Activated CD8-positive, alpha-beta memory T cell treated with anti-CD3 and anti-CD28 coated beads, Interleukin-2, amount 50 U/mL, for 1 hour (primary cell): ENCODE measurements around the gene PARD3.

ENCODE experiments used
- DNase-seq: peaks from one replicate; pipeline ENCODE4 v3.0.0-alpha.2; 2020; ENCODE audit errors: extremely low read depth

Gene PARD3

GRCh38 chr10:34184397-34184796 lies 630.7 kb downstream of the PARD3 start:
- DNase-seq = no peak

- DNase-seq = no peak
These were observed 631.9 kb downstream of the PARD3 start for GRCh38 chr10:34183016-34183796.

DNA sequence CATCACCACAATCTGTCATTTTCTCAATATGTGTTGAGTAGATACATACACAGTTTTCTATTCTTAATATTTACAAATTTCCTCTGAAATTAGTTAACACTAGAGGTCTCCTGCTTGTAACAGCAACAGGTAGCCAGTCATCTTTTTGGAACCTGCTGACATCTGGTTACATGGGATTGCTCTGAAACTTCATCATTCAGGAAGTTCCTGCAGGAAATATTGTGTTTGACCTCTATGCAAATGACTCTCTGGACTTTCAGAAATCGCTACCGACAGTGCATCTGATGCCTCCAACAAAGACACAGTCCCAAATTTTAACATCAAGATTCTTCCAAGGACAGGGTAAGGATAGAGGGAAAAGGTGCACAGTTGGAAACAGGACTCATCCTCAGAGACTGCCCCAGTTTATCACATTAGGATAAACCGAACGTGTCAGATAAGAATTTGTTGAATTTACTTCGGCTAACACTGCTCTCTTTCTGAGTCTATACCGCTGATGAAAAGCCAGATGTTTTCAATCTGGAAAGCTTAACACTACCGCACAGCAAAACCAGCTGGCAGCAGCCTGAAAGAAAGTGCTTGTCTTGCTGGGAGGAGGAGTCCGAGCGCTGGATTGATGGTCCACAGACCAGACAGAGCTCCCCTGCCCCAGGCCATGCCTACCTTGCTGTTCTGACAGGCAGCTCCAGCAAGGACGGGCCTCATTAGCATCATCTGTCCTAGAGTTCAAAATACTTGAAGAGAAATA lies 633.4 kb downstream of the PARD3 start:
- no peak for DNase-seq

DNA sequence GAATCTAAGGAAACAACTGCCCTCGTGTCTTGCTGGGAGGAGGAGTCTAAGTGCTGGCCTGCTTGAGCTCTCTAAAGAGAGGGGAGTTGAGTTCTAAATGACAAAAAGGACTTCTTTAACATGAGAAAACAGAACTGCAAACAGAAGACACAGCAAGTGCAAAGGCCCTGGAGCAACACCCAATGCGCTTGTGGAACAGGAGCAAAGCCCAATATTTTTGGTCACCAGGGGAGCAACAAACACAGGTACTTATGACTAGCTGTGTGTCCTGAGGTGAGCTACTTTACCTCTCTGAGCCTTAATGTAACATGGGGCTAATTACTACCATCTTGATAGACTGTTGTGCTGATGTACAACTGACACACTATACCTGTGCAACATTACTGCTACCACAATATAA lies 634.3 kb downstream of the PARD3 start:
- no peak for DNase-seq

GRCh38 chr10:34179280-34179679 lies 635.8 kb downstream of the PARD3 start:
- DNase-seq = no peak

GRCh38 chr10:34178756-34179155 lies 636.3 kb downstream of the PARD3 start:
- no peak for DNase-seq

GRCh38 chr10:34178196-34178595 lies 636.9 kb downstream of the PARD3 start:
- no peak for DNase-seq

DNA sequence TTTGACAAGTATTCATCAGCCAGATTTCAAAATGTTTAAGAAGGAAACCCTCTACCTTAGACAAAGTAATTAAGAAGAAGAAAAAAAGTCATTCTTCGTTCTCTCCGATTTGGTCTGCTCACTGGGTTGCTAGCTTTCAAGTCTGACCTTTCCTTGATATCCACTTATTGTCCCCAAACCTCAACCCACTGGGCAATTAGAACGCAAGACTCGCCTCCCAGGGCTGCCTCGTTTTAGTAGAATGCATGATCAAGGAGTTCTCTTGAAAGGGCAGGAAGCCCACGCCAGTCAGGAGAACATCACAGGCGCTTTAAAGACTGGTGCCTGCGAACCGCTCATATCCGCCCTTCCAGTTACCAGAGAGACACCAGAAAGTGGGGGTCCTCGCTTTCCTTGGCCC lies 637.7 kb downstream of the PARD3 start:
- DNase-seq = no peak

DNA sequence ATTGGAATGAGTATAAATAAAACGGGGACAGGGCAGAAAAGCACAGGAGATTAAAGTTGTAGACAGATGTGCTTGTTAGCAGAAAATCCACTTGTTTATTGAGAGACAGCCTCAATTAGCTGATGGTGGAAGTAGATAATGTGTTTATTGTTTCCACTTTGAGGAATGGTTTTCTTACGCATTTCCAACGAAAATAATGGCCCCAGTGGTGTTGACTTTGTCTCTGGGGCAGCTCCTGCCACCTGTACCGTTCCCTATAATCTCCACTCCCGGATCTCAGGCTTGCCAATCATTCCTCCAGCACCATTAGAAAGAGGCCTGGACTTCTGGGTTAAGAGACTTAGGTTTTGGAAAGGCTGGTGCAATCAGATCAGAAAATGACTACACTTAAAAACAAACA lies 638.7 kb downstream of the PARD3 start:
- no peak for DNase-seq

DNA sequence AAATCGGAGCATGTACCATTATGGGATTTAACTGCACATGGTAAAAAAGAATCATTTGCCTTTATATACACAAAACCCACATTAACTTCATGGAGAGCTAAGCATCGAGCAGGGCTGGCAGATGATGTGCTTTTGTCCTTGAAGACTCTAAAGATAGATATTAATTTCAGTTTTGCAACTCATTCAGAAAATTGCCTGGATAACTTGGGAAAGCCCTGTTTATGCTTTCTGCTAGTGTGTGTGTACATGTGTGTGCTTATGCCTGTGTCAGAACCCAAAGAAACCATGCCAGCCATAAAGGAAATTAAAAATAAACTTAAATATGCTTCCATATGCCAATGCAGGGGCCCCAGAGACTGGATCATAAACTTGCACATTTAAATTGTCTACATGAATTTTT lies 640.0 kb downstream of the PARD3 start:
- DNase-seq = no peak

DNA sequence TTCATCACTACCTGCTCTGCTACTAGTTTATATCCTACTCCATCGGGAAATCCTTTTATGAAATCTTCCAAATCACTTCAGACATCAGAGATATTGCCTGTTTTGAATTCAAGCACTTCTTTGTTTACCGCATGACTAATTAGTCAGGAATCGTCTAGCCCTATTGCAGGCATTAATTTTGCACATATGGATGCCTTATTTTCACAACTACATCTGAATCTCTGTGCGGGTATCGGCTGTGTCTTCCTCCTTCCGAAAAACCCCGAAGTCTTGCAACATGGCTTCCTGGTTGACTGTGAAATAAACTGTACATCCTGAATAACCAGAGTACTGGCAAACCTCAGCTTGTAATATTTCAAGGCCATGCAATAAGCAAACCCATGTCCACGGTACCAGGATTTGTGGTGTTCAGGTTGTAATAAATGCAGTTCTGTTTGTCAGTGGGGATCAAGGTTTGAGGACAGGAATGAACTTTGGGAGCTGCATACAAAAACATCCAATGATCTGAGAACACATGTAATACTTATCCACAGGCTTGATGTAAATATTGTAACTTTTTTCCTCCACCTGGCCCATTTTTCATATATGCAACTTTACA lies 642.1 kb downstream of the PARD3 start:
- DNase-seq = no peak

DNA sequence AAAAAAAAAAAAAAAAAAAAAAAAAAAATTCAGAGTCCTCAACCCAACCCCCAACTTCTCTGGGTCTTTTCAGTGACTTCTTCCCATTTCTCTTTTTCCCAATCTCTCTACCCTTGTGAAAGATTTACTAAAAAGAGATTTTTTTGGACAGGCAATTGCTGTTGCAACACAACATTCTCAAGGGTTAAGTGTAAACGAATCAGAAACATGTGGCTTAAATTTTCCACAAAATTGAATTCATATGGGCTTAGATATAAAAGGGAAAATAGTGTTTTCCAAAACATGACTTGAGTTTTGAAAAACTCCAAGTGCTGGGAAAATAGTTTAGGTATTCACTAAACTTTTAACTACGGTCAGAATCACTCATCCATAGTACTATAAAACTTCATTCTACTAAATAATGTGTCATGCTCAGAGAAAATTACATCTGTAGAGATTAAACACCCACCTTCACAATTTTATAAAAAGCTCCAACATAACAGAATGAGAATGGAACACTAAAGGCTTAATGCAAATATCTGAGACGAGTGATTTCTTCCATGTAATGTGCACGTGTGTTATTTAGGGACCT lies 643.1 kb downstream of the PARD3 start:
- no peak for DNase-seq

- DNase-seq = no peak
These were observed 645.4 kb downstream of the PARD3 start for GRCh38 chr10:34169677-34170076.

GRCh38 chr10:34169131-34169530 lies 646.0 kb downstream of the PARD3 start:
- DNase-seq = no peak

DNA sequence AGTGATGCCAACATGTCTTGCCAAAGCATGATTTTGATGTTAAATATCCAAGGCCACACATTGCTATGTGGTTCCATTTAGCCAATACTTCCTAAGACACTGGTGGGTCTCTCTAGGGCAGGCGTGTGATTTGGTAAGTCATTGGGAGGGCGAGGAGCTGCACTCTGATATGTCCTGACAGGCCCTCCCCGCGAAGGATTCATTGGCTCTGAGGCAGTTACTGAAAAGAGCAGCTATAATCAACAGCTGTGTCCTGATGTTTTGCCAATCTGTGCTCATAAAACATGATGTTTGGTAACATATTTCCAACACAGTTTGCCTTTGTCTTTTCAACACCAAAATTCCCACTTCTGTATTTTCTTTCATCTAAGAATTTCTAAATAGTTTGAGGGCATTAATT lies 646.7 kb downstream of the PARD3 start:
- DNase-seq = no peak

GRCh38 chr10:34166823-34167222 lies 648.3 kb downstream of the PARD3 start:
- no peak for DNase-seq

GRCh38 chr10:34166354-34166753 lies 648.7 kb downstream of the PARD3 start:
- no peak for DNase-seq

DNA sequence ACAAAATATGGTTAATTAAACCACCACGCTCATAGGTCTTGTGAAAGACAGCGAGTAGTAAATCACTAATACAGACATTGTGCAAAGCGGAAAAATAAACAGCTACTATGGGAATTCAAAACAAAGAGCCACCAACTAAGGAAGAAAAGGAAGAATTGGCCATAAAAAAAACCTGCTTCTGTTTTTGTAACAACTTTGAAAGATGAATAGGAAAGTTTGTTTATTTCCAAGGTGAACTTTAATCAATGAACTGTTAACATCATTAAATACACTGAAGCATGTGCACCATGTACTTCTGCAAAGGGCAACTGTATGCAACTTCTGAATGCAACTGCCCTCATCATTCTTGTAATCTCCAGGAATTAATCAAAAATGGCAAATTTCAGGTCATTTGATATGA lies 651.1 kb downstream of the PARD3 start:
- no peak for DNase-seq

GRCh38 chr10:34163075-34163905 lies 651.8 kb downstream of the PARD3 start:
- no peak for DNase-seq

- no peak for DNase-seq
These were observed 653.2 kb downstream of the PARD3 start for GRCh38 chr10:34161777-34162370.

DNA sequence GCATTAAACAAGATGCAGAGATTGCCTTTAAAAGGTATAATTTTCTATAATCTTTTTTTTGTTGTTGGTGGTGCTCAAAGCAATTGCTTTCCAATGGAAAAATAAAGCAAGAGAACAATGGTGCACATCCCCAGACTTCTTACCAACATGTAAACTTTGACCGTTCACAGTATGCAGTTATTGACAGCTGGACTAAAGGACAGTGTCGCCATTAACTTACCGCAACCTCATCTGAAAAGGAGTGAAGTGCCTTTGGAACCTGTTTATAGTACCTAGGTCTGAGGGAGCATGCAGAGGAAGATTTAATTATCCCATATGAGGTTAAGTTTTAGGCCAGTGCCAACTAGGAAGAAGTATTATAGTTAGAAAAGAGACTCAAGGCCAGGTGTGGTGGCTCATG lies 654.5 kb downstream of the PARD3 start:
- no peak for DNase-seq
